Measurements from ENCODE around the gene MATN4. TPM values are rescaled to one million over a fixed set of nuclear protein-coding genes. Genes with fewer than 3 reads are reported as not detected.

The MATN4 gene
- polyA plus RNA-seq, 1 donor from 2014 or later: not detected

GRCh38 chr20:45344168-45344860 lies 36.2 kb upstream of the MATN4 start:
- H3K9me3 Mint-ChIP-seq: no peaks in the 10 kb centered on the region
- H3K4me1 Mint-ChIP-seq: peaks cover 0 to 5% (median 5%) of the 10 kb centered on the region in 3 donors
- no peaks in the 10 kb centered on the region for H3K36me3 Mint-ChIP-seq
- H3K27ac Mint-ChIP-seq: no peak overlapping the region
- H3K4me3 Mint-ChIP-seq: no peak overlapping the region
- peaks cover 20% of the 10 kb centered on the region for H3K27me3 Mint-ChIP-seq

DNA sequence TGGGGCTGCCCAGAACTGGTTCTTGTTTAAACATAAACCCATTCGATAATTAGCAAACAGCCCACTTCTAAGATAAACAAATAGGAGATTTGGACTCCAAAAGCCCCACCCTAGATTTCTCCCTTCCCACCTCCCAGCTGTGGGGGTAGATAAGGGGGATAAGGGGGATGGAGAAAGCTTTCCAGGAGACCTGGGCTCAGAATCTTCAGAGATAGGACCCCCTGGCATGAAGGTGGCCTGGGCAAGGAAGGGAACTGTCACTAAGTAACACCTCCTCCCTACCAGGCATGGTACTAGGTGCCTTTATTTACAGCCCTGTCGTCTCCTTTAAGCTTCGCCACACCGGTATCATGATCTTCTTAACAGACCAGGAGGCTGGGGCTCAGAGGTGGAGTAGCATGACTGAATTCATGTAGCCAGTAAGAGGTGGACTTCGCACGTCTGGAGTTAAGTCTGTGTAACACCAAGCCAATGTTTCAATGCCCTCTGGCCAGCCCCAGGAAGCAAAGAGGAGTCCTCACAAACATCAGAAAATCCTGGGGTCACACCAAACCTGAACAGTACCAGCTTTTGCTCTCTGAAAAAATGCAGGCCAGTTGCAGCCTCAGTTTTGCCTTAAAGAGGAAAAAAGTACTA lies 35.6 kb upstream of the MATN4 start:
- Mint-ChIP-seq H3K9me3 (no peaks in the 10 kb centered on the region), H3K4me1 (peaks cover 0 to 5% (median 5%) of the 10 kb centered on the region in 3 donors), H3K36me3 (no peaks in the 10 kb centered on the region), H3K27me3 (peaks cover 20% of the 10 kb centered on the region), H3K27ac (no peak overlapping the region), H3K4me3 (no peak overlapping the region)

DNA sequence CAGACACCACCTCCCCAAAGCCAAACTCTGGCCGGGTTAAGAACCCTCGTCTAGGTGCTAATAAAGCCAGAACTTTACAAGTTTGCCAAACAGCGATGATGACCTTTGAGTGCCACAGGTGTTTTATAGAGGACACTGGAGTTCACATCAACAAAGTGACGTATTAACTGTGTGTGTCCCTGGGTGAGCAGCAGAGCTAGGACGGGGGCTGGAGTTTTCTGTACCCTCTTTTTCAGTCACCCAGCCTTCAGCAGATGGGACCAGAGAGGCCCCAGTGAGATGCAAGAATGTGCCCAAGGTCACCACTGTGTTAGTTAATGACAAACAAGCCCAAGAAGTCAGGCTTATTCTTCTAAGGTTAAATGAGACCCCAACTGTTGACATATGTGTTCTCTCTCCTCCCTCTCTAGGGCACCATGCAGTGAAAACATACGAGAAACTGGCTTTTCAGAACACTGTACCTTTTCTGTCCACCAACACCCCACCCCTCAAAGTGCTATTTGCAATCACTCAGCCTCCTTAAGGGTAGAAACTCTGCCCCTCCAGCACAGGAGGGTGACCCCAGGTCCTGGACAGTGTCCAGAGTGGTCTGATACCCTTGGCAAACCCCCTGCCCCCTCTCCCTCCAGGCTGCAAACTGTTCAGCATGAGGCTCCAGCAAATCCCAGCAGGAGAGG lies 34.9 kb upstream of the MATN4 start:
- Mint-ChIP-seq H3K9me3 (no peaks in the 10 kb centered on the region), H3K4me1 (peaks cover 0 to 5% (median 5%) of the 10 kb centered on the region in 3 donors), H3K27me3 (peaks cover 20% of the 10 kb centered on the region), H3K4me3 (no peak overlapping the region), H3K27ac (no peak overlapping the region), H3K36me3 (no peaks in the 10 kb centered on the region)

DNA sequence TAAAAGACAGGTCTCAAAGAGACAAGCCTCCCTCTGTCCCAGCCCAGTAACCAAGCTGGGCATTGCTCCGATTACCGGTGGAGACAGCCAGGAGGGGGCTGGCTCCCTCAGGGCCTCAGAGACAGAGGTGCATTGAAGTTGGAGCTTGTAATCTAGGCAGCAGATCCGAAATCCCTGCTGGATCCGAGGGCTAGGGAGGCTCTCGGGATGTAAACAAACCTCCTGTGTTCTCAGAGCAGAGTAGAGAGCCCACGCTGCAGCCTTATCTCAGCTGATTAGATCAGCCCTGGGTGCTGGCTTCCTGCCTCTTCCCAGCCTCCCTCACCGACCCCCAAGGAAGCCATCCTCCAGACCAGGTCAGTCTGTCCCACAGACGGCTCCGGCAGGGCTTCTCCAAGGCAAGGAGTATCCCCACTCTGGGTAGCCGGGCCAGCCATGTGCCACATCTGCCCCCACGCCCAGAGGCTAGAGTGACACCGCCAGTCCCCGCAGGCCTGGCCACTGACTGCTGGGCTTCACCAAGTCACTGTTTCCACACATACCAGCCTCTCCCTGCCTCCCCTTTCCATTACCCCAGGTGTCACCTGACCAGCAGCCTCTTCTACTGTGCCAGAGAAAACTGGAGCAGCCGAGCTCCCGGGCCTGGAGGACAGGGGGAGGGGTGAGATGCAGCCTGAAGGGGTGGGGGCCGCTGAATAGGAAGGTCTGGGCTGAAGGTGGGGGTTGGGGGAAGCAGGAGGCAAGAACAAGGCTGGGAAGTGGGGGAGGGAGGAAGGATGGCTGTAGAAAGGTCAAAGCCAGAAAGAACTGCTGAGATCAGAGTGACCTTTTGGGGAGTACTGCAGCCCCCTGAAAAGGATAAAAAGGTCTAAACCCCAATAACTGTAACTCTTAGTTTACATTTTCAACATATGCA lies 34.1 kb upstream of the MATN4 start:
- peaks cover 0 to 5% (median 5%) of the 10 kb centered on the region in 3 donors for H3K4me1 Mint-ChIP-seq
- no peak overlapping the region for H3K4me3 Mint-ChIP-seq
- no peak overlapping the region for H3K27ac Mint-ChIP-seq
- peaks cover 13% of the 10 kb centered on the region for H3K27me3 Mint-ChIP-seq
- H3K36me3 Mint-ChIP-seq: no peaks in the 10 kb centered on the region
- H3K9me3 Mint-ChIP-seq: no peaks in the 10 kb centered on the region

DNA sequence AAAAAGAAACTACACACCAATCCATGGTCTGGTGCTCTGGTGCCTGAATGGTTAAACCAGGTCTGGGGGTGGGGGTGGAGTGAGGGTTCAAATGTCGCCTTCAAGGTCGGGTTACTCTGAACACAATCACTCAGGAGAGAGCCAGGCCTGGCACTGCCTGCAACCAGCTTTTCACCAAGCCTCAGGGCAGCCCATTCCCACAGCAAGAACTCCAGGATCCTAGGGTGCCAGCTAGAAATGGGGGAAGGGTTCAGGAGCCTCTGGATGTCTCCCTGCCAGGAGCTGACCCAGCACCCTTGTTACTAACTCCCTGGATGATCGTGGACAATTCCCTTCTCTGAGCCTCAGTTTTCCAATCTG lies 33.5 kb upstream of the MATN4 start:
- Mint-ChIP-seq H3K27ac (no peak overlapping the region), H3K4me1 (peaks cover 0 to 5% (median 1%) of the 10 kb centered on the region in 3 donors), H3K4me3 (no peak overlapping the region), H3K27me3 (peaks cover 8% of the 10 kb centered on the region), H3K36me3 (no peaks in the 10 kb centered on the region), H3K9me3 (no peaks in the 10 kb centered on the region)

GRCh38 chr20:45340951-45341350 lies 32.9 kb upstream of the MATN4 start:
- no peaks in the 10 kb centered on the region for H3K9me3 Mint-ChIP-seq
- H3K4me3 Mint-ChIP-seq: no peak overlapping the region
- peaks cover 6% of the 10 kb centered on the region for H3K27me3 Mint-ChIP-seq
- no peak overlapping the region for H3K27ac Mint-ChIP-seq
- no peaks in the 10 kb centered on the region for H3K36me3 Mint-ChIP-seq
- H3K4me1 Mint-ChIP-seq: peaks cover 0 to 5% (median 0%) of the 10 kb centered on the region in 3 donors

DNA sequence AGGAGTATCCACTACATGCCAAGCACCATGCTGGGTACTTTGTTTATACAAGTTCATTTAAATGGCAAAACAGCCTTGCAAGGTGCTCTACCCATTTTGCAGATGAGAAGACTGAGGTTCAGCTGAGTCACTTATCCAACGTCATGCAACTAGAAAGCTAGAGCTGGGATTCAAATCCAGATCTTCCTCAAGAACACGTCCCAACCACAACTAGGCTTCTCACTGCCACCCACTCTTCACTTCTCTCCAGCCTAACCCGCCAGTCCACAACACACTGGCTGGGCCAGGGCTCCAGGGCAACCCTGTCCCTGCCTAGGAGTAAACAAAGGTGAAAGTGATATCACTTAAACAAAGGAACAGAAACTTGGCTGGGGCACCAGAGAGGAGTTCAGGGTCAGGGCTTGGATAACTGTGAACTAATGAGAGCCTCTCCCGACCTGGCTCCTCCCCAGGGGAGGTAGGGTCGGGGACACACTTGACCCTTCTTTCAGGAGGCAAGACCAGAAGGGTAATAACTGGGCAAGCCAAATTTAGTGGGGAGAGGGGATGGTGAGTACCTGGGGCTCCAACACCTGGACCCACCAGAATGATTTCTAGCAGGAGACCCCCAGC lies 32.2 kb upstream of the MATN4 start:
- Mint-ChIP-seq H3K9me3 (no peaks in the 10 kb centered on the region), H3K4me3 (no peak overlapping the region), H3K36me3 (no peaks in the 10 kb centered on the region), H3K27ac (no peak overlapping the region), H3K27me3 (peaks cover 6% of the 10 kb centered on the region), H3K4me1 (peaks cover 0 to 5% (median 0%) of the 10 kb centered on the region in 3 donors)

GRCh38 chr20:45339799-45340198 lies 31.7 kb upstream of the MATN4 start:
- Mint-ChIP-seq H3K36me3 (no peaks in the 10 kb centered on the region), H3K27ac (no peak overlapping the region), H3K9me3 (no peaks in the 10 kb centered on the region), H3K27me3 (peaks cover 6% of the 10 kb centered on the region), H3K4me1 (peaks cover 0 to under 1% (median 0%) of the 10 kb centered on the region in 3 donors), H3K4me3 (no peak overlapping the region)

DNA sequence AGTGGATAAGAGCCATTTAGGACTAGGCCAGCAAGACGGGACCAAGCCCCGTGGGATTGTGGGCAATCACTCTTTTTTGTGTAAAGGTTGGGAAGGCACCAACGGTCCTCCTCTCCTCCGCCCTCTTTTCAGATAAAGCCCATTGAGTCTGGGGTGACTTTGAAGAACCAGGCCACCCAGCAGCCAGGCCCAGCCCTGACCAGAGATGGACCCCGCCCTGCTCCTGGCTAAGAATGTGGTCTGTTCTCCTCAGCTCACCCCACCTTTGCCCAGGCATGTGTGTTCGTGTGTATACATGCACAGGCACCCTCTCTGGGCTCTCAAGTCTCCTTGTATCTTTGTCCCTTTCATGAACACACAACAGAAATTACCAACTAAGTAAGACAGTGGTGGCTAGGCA lies 31.0 kb upstream of the MATN4 start:
- Mint-ChIP-seq H3K27ac (no peak overlapping the region), H3K27me3 (peaks cover 5% of the 10 kb centered on the region), H3K9me3 (no peaks in the 10 kb centered on the region), H3K4me1 (no peaks in the 10 kb centered on the region), H3K4me3 (no peak overlapping the region), H3K36me3 (no peaks in the 10 kb centered on the region)

DNA sequence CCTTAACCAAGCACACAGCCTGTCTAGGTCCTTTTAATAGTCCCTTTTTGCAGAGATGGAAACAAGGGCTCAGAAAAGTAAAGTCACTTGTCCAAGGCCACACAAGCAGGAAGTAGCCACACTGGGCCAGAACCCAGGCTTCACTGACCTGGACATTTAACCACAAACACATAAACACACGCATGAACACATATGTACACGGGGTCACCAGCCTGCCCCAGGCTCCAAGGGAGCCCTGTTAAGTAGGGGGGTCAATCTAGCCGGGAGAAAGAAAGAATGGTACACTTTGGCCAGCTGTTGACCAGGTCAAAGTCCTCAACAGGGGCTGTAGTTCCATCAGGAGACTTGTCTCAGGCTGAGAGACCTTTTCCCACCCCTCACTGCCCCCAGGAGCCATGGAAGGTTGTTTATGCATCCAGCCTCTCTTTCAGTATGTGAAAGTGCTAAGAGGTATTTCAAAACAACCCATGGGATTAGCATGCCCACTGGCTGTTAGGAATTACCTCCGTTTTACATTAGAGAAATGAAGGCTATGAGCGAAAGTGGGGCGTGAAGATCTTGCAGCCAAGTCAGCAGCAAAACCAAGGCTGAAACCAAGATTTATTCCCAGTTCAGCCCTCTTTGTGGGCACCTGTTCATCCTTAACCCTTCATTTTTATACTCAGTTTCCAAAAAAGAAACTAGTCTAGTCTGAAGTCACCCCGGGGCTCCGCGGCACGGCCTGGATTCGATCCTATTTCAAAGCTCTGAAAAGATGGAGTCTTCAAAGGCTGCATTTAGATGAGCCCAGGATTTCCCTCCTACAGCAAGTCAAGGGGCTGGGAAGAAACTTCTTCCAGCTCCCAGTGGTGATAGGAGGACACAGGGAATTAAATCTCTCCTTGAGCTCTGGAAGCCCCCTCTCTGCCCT lies 30.3 kb upstream of the MATN4 start:
- Mint-ChIP-seq H3K9me3 (no peaks in the 10 kb centered on the region), H3K4me1 (no peaks in the 10 kb centered on the region), H3K4me3 (no peak overlapping the region), H3K27ac (no peak overlapping the region), H3K36me3 (no peaks in the 10 kb centered on the region), H3K27me3 (peaks cover 5% of the 10 kb centered on the region)

DNA sequence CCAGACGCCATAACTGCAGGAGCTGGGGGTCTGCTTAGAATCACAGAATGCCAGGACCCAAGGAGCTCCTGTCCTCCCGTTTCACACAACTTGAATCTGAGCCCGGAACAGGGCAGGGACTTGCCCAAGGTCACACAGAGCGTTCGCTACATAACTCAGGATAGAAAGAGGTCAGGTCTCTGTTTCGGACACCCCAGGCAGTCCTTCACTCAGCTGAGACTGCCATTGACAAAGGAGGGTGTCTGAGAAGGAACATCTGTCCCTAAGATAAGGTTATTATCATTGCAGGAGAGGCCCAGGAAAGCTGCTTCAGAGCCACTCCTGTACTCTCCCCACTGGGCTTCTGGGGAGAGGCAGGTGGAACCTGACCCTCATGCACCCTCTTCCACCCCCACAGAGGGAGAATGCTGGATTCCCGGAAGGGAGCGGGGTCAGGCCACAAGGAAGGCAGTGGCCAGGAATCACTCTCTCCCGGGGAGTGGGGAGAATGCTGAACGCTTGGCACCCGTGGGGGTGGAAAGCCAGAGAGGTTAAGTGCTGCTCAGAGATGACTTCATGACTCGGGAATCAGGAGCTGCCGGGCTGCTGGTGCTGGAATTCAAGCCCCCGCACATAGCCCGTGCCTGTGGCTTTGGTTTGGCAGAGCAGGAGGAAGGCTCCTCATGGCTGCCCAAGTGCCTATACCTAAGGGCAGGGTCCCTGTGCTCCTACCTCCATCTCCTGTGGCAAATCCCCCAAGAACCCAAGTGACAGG lies 29.4 kb upstream of the MATN4 start:
- H3K9me3 Mint-ChIP-seq: no peaks in the 10 kb centered on the region
- H3K27me3 Mint-ChIP-seq: peaks cover 5% of the 10 kb centered on the region
- no peaks in the 10 kb centered on the region for H3K36me3 Mint-ChIP-seq
- no peaks in the 10 kb centered on the region for H3K4me1 Mint-ChIP-seq
- no peak overlapping the region for H3K4me3 Mint-ChIP-seq
- no peak overlapping the region for H3K27ac Mint-ChIP-seq

DNA sequence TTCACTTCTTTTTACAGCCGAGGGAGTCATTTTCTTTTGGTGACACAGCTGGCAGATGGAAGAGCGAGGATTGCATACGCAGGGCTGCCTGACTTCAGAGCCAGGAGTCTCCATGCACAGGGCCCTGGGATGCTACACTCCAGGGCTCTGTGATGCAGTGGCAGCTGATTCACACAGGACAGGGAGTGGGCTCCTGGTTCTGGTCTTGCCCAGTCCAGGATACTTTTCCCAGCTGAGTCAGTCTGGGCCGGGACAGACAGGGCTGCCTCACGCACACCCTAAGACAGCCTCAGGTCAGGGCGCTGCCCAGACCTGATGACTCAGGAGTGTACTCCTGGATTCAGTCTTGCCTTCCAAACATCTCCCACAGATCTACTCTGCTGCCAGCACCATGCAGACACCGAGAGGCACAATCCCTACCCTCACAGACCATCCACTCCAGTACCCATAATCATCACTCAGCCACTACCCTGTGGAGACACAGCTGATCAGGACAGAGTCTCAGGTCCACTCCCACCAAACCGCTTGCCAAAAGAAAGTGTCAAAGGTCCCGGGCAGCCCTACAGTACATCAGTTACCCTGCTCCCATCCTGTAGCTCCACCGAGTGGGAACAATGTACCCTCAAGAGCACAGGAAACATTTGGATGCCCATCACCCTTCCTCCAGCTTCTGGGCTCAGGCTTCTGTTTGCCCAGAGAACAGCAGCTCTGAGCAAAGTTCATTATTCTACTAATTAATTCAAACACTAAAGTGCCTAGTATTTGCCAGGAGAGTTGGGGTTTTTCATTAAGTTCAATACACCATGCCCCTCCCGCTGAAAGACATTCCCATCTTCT lies 28.6 kb upstream of the MATN4 start:
- H3K9me3 Mint-ChIP-seq: no peaks in the 10 kb centered on the region
- peaks cover 5% of the 10 kb centered on the region for H3K27me3 Mint-ChIP-seq
- H3K27ac Mint-ChIP-seq: no peak overlapping the region
- H3K36me3 Mint-ChIP-seq: no peaks in the 10 kb centered on the region
- no peaks in the 10 kb centered on the region for H3K4me1 Mint-ChIP-seq
- no peak overlapping the region for H3K4me3 Mint-ChIP-seq

All from IgD-negative memory B cell (primary cell).